ENCODE data around the gene SRSF10. TPM values are rescaled to one million over a fixed set of nuclear protein-coding genes. Genes with fewer than 3 reads are reported as not detected.
A peak's percentile ranks its signal among the peaks of the same experiment; 100 is the strongest.

Gene SRSF10
- total and polyA plus RNA-seq, 9 of the 15 experiments (the other 6 are each of a cell fraction or from before 2014, with no cell fraction given), result 154 to 264 (median 205) TPM

GRCh38 chr1:23960291-23961020, 19.7 kb downstream of the SRSF10 start (continued):
- TF ChIP-seq C11orf30 (IDR thresholded peaks at IDR 0.05; ENCODE audit: low read depth) (no peak), ZBTB7A (IDR thresholded peaks at IDR 0.05; ENCODE audit: borderline replicate concordance, control insufficient read depth, low read depth, low read length) (no peak), ZBTB33 (CRISPR knock-in tag; IDR thresholded peaks at IDR 0.05) (no peak), MCM2 (IDR thresholded peaks at IDR 0.05; ENCODE audit: low read depth) (no peak), HDAC1 (IDR thresholded peaks at IDR 0.05) (no peak), ZNF436 (CRISPR knock-in tag; IDR thresholded peaks at IDR 0.05) (no peak), RCOR1 (IDR thresholded peaks at IDR 0.05; ENCODE audit: borderline replicate concordance in 1 of 2, low read depth in 2 of 2, low read length in 2 of 2) (no peak), SMARCA4 (IDR thresholded peaks at IDR 0.05) (peak; percentile 28; the same call in 1 of the 2 replicates), LEF1 (IDR thresholded peaks at IDR 0.05) (no peak), XRCC5 (IDR thresholded peaks at IDR 0.05; ENCODE audit: low read depth, low read length) (no peak), HMG20B (CRISPR knock-in tag; IDR thresholded peaks at IDR 0.05) (no peak; the same call in 1 of the 2 replicates), ELK1 (CRISPR knock-in tag; IDR thresholded peaks at IDR 0.05) (no peak), FOXA3 (CRISPR knock-in tag; conservative IDR thresholded peaks at IDR 0.05 in 1 of 2, IDR thresholded peaks at IDR 0.05 in 1 of 2) (no peak), NFYB (IDR thresholded peaks at IDR 0.05; ENCODE audit: extremely low read depth, insufficient read length) (no peak), CC2D1A (IDR thresholded peaks at IDR 0.05) (no peak), RREB1 (CRISPR knock-in tag; IDR thresholded peaks at IDR 0.05) (no peak)
- TF ChIP-seq, protein P1, sequence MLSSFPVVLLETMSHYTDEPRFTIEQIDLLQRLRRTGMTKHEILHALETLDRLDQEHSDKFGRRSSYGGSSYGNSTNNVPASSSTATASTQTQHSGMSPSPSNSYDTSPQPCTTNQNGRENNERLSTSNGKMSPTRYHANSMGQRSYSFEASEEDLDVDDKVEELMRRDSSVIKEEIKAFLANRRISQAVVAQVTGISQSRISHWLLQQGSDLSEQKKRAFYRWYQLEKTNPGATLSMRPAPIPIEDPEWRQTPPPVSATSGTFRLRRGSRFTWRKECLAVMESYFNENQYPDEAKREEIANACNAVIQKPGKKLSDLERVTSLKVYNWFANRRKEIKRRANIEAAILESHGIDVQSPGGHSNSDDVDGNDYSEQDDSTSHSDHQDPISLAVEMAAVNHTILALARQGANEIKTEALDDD (IDR thresholded peaks at IDR 0.05), result no peak
- TF ChIP-seq, protein P2, sequence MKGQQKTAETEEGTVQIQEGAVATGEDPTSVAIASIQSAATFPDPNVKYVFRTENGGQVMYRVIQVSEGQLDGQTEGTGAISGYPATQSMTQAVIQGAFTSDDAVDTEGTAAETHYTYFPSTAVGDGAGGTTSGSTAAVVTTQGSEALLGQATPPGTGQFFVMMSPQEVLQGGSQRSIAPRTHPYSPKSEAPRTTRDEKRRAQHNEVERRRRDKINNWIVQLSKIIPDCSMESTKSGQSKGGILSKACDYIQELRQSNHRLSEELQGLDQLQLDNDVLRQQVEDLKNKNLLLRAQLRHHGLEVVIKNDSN (CRISPR knock-in tag; IDR thresholded peaks at IDR 0.05), result no peak

Measured in K562 (cell line).